Activated CD8-positive, alpha-beta memory T cell treated with anti-CD3 and anti-CD28 coated beads, Interleukin-2, amount 10 ng/mL, durations not matched to agents 7 days and 5 days (primary cell): ENCODE measurements around the gene FCER1G. TPM values are rescaled to one million over a fixed set of nuclear protein-coding genes. Genes with fewer than 3 reads are reported as not detected.

Experiments
- ATAC-seq: fragments of 150-1000 bp; cut with Tn5 transposase; one replicate; pipeline ENCODE4 v1.10.0; 2021; ENCODE audit warnings: moderate library complexity
- CTCF ChIA-PET: fragments of 350-600 bp; sonication (Branson Sonifier 250); formaldehyde crosslinking; loops from one replicate; lab custom pipeline; 2021; ENCODE audit warnings: antibody characterized with exemption; lab: Charles Lee
- DNase-seq: peaks from one replicate; pipeline ENCODE4 v3.0.0-alpha.2; 2020
- H3K27ac Mint-ChIP-seq: one replicate; pipeline ENCODE4 v1.8.0; 2021; ENCODE audit warnings: mild to moderate bottlenecking, mixed read lengths
- H3K27me3 Mint-ChIP-seq: one replicate; pipeline ENCODE4 v1.8.0; 2021; ENCODE audit warnings: mixed read lengths
- H3K36me3 Mint-ChIP-seq: one replicate; pipeline ENCODE4 v1.8.0; 2021; ENCODE audit warnings: mild to moderate bottlenecking, mixed read lengths
- H3K4me1 Mint-ChIP-seq: one replicate; pipeline ENCODE4 v1.8.0; 2021; ENCODE audit warnings: mixed read lengths
- H3K4me3 Mint-ChIP-seq: one replicate; pipeline ENCODE4 v1.8.0; 2021; ENCODE audit warnings: mild to moderate bottlenecking, moderate library complexity, mixed read lengths
- H3K9me3 Mint-ChIP-seq: one replicate; pipeline ENCODE4 v1.8.0; 2022; ENCODE audit warnings: low read depth, mixed read lengths
- total RNA-seq, 2 experiments: library from RNA; stranded (reverse); gene quantifications; one replicate each; pipeline ENCODE4 v1.2.3, GENCODE V29; 2021

The FCER1G gene
- total RNA-seq: 1 to 10 TPM; 1.1 to 5.8 TPM

GRCh38 chr1:161215076-161215475 is at the start of gene FCER1G:
FCER1G (plus strand) TSS chr1:161215295; CDS start chr1:161215322, 27 bp downstream.
- H3K9me3 Mint-ChIP-seq: no peaks in the 10 kb centered on the region
- CTCF ChIA-PET: interaction anchor here (0.6 to 3.4 kb wide), 5 partner anchors 9 to 356 kb away, joined by 3 to 24 read pairs (median 3); partner anchors contain the start of gene TOMM40L

GRCh38 chr1:161165742-161166668 is 49.1 kb upstream of the FCER1G start, which contains the start of gene PPOX:
PPOX (plus strand) TSS chr1:161166426; CDS start chr1:161166848, 422 bp downstream.
- ATAC-seq (peak; percentile 95), DNase-seq (peak; percentile 98)
- CTCF ChIA-PET: interaction anchor here (0.5 to 4.7 kb wide), 31 partner anchors 10 to 572 kb away, joined by 3 to 49 read pairs (median 4); partner anchors contain the start of genes APOA2, B4GALT3, DEDD and NDUFS2
- H3K4me1 Mint-ChIP-seq: peaks cover 44% of the 10 kb centered on the region
- H3K36me3 Mint-ChIP-seq: peaks cover 17% of the 10 kb centered on the region
- H3K9me3 Mint-ChIP-seq: no peaks in the 10 kb centered on the region
- H3K27ac Mint-ChIP-seq: peak within 1 kb of the TSS; percentile 95
- H3K27me3 Mint-ChIP-seq: no peaks in the 10 kb centered on the region
- peak within 1 kb of the TSS; percentile 83 for H3K4me3 Mint-ChIP-seq

More at GRCh38 chr1:161215076-161215475, at the start of gene FCER1G:
- Mint-ChIP-seq H3K27ac (peak within 1 kb of the TSS; percentile 65), H3K27me3 (no peaks in the 10 kb centered on the region), H3K36me3 (peaks cover 35% of the 10 kb centered on the region), H3K4me3 (peak within 1 kb of the TSS; percentile 17), H3K4me1 (peaks cover 28% of the 10 kb centered on the region)
- DNase-seq (no peak), ATAC-seq (no peak)

GRCh38 chr1:161166669-161167548 is 48.2 kb upstream of the FCER1G start:
- H3K36me3 Mint-ChIP-seq: peaks cover 20% of the 10 kb centered on the region
- no peaks in the 10 kb centered on the region for H3K9me3 Mint-ChIP-seq
- H3K4me3 Mint-ChIP-seq: peak overlapping the region; percentile 83
- ATAC-seq (peak; percentile 1), DNase-seq (peak; percentile 51)
- peak overlapping the region; percentile 95 for H3K27ac Mint-ChIP-seq
- CTCF ChIA-PET: interaction anchor here (0.7 to 4.7 kb wide), 23 partner anchors 9 to 571 kb away, joined by 3 to 49 read pairs (median 5); partner anchors contain the start of genes APOA2, B4GALT3, DEDD and NDUFS2
- H3K27me3 Mint-ChIP-seq: no peaks in the 10 kb centered on the region
- H3K4me1 Mint-ChIP-seq: peaks cover 39% of the 10 kb centered on the region

GRCh38 chr1:161168906-161169305 is 46.2 kb upstream of the FCER1G start:
- Mint-ChIP-seq H3K9me3 (no peaks in the 10 kb centered on the region), H3K36me3 (peaks cover 27% of the 10 kb centered on the region), H3K27me3 (no peaks in the 10 kb centered on the region), H3K4me1 (peaks cover 38% of the 10 kb centered on the region), H3K4me3 (no peak overlapping the region), H3K27ac (no peak overlapping the region)
- DNase-seq (no peak), ATAC-seq (no peak)
- CTCF ChIA-PET: interaction anchor here (0.9 to 1.3 kb wide), 2 partner anchors 9 to 33 kb away, joined by 3 read pairs; partner anchors contain the start of genes B4GALT3 and NDUFS2

- H3K27ac Mint-ChIP-seq: no peak overlapping the region
- peaks cover 38% of the 10 kb centered on the region for H3K36me3 Mint-ChIP-seq
- no peaks in the 10 kb centered on the region for H3K9me3 Mint-ChIP-seq
- no peak for DNase-seq
- H3K27me3 Mint-ChIP-seq: no peaks in the 10 kb centered on the region
- ATAC-seq: no peak
- CTCF ChIA-PET: interaction anchor here (1.1 to 2.3 kb wide), 2 partner anchors 10 to 54 kb away, joined by 4 to 7 read pairs; partner anchors contain the start of gene TOMM40L
- peaks cover 39% of the 10 kb centered on the region for H3K4me1 Mint-ChIP-seq
- no peak overlapping the region for H3K4me3 Mint-ChIP-seq
These were observed 43.9 kb upstream of the FCER1G start for GRCh38 chr1:161171191-161171590.

- H3K9me3 Mint-ChIP-seq: no peaks in the 10 kb centered on the region
- peaks cover 38% of the 10 kb centered on the region for H3K36me3 Mint-ChIP-seq
- ATAC-seq (no peak), DNase-seq (no peak)
- H3K4me3 Mint-ChIP-seq: no peak overlapping the region
- no peaks in the 10 kb centered on the region for H3K27me3 Mint-ChIP-seq
- H3K4me1 Mint-ChIP-seq: peaks cover 42% of the 10 kb centered on the region
- CTCF ChIA-PET: interaction anchor here (1.1 to 2.3 kb wide), 2 partner anchors 10 to 54 kb away, joined by 4 to 7 read pairs; partner anchors contain the start of gene TOMM40L
- no peak overlapping the region for H3K27ac Mint-ChIP-seq
These were observed 43.4 kb upstream of the FCER1G start for GRCh38 chr1:161171696-161172095.

GRCh38 chr1:161172349-161172748 is 42.7 kb upstream of the FCER1G start:
- ATAC-seq (no peak), DNase-seq (no peak)
- Mint-ChIP-seq H3K4me1 (peaks cover 38% of the 10 kb centered on the region), H3K27me3 (no peaks in the 10 kb centered on the region), H3K36me3 (peaks cover 40% of the 10 kb centered on the region), H3K27ac (no peak overlapping the region), H3K9me3 (no peaks in the 10 kb centered on the region), H3K4me3 (no peak overlapping the region)
- CTCF ChIA-PET: interaction anchor here (0.6 to 1.1 kb wide), 2 partner anchors 16 to 53 kb away, joined by 3 to 4 read pairs; partner anchors contain the start of gene TOMM40L

GRCh38 chr1:161172776-161173376 is 42.2 kb upstream of the FCER1G start:
- no peaks in the 10 kb centered on the region for H3K27me3 Mint-ChIP-seq
- H3K9me3 Mint-ChIP-seq: no peaks in the 10 kb centered on the region
- H3K4me1 Mint-ChIP-seq: peaks cover 39% of the 10 kb centered on the region
- peaks cover 40% of the 10 kb centered on the region for H3K36me3 Mint-ChIP-seq
- DNase-seq (no peak), ATAC-seq (no peak)
- H3K4me3 Mint-ChIP-seq: no peak overlapping the region
- CTCF ChIA-PET: interaction anchor here (0.6 kb wide), 1 partner anchor 15 kb away, joined by 3 read pairs; no protein-coding TSS in a partner anchor
- H3K27ac Mint-ChIP-seq: peak overlapping the region; percentile 12

GRCh38 chr1:161173711-161174110 is 41.4 kb upstream of the FCER1G start:
- peaks cover 40% of the 10 kb centered on the region for H3K36me3 Mint-ChIP-seq
- peaks cover 39% of the 10 kb centered on the region for H3K4me1 Mint-ChIP-seq
- no peak overlapping the region for H3K27ac Mint-ChIP-seq

GRCh38 chr1:161174911-161175310 is 40.2 kb upstream of the FCER1G start:
- ATAC-seq: no peak
- H3K36me3 Mint-ChIP-seq: peaks cover 40% of the 10 kb centered on the region
- CTCF ChIA-PET: interaction anchor here (1.2 to 3.7 kb wide), 2 partner anchors 9 to 136 kb away, joined by 5 to 34 read pairs; partner anchors contain the start of gene PPOX
- peaks cover 40% of the 10 kb centered on the region for H3K4me1 Mint-ChIP-seq
- no peak overlapping the region for H3K27ac Mint-ChIP-seq
- no peaks in the 10 kb centered on the region for H3K27me3 Mint-ChIP-seq
- no peak overlapping the region for H3K4me3 Mint-ChIP-seq
- no peaks in the 10 kb centered on the region for H3K9me3 Mint-ChIP-seq
- no peak for DNase-seq

More at GRCh38 chr1:161173711-161174110, 41.4 kb upstream of the FCER1G start:
- CTCF ChIA-PET: no interaction called here
- DNase-seq: no peak
- no peaks in the 10 kb centered on the region for H3K27me3 Mint-ChIP-seq
- ATAC-seq: no peak
- H3K4me3 Mint-ChIP-seq: no peak overlapping the region
- no peaks in the 10 kb centered on the region for H3K9me3 Mint-ChIP-seq

- ATAC-seq: no peak
- Mint-ChIP-seq H3K36me3 (peaks cover 38% of the 10 kb centered on the region), H3K9me3 (no peaks in the 10 kb centered on the region), H3K27ac (peak overlapping the region; percentile 99), H3K4me3 (peak overlapping the region; percentile 99), H3K4me1 (peaks cover 48% of the 10 kb centered on the region), H3K27me3 (no peaks in the 10 kb centered on the region)
- CTCF ChIA-PET: interaction anchor here (1.2 to 3.7 kb wide), 3 partner anchors 10 to 137 kb away, joined by 5 to 34 read pairs (median 12); partner anchors contain the start of gene PPOX
- no peak for DNase-seq
These were observed 39.2 kb upstream of the FCER1G start for GRCh38 chr1:161175771-161176453.
